ENCODE results near the gene RRP8. TPM values are rescaled to one million over a fixed set of nuclear protein-coding genes. Genes with fewer than 3 reads are reported as not detected.

Gene RRP8
- total RNA-seq, 6 donors from 2014 or later = 13.4 to 25.2 (median 22.1) TPM

DNA sequence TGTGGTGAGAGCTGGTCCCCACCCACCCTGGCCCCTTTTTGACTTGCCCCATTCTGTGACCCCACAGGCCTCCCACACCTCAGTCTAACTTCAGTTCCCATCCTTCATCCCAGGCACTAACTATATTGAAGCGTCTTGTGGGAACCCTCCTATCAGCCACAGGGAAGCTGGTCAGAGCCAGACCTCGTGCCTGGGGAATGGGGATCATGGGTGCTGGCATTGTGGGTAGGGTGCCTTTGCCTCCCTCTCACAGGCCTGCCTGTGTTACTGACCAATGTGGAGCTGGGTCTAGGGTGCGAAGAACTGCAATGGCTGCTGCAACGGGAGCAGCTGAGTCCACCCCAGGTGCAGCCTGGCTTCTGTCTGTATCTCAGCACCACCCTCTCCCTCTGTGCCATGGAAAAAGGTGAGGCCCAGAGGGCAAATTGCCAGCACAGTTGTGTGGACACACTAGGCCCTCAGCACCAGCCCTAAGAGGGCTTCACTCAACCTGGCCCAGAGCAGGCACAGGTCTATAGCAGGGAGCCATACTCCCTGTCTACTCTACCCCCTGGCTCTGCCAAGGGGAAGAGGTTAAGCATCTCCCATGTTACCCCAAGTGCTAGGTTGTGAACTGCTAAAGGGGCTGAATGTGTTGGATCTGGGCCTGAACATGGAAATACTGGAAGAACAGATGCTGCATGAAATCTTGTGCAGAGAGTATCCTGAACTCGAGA lies 37.3 kb downstream of the RRP8 start:
- 92 to 94% methylated on average over 2 to 5 of the region's 5 CpGs for WGBS, 2 donors
- H3K4me1 ChIP-seq = peaks cover 0 to 13% (median 3%) of the 10 kb centered on the region in 4 donors
- DNase-seq (no peak), ATAC-seq (ENCODE audit: low FRiP score in 2 of 2) (no peak)
- no peaks in the 10 kb centered on the region for H3K9me3 ChIP-seq
- no peak for TF ChIP-seq POLR2AphosphoS5 (IDR thresholded peaks at IDR 0.05)
- TF ChIP-seq EP300 (IDR thresholded peaks at IDR 0.05) = no peak
- TF ChIP-seq CTCF (IDR thresholded peaks at IDR 0.05) = no peak
- TF ChIP-seq POLR2A (IDR thresholded peaks at IDR 0.05) = no peak
- H3K4me3 ChIP-seq = no peak overlapping the region
- H3K27ac ChIP-seq = no peak overlapping the region
- no peaks in the 10 kb centered on the region for H3K27me3 ChIP-seq
- no peaks in the 10 kb centered on the region for H3K36me3 ChIP-seq

DNA sequence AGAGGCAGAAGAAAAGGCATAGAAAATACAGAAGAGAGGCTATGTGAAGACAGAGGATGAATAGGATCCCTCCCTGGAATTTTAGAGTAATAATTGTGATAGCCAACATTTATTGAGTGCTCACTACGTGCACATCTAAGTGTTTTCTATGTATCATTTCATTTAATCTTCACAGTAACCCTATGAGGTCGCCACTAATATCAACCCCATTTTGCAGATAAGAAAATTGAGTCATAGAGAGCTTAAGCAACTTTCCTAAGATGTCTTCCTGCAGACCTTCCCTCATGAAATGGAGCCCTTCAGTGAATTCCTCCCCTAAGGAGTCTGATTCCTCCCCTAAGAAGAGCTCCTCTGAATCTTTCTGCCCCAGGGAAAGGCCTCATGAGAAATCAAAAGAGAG lies 38.1 kb downstream of the RRP8 start:
- no peak for TF ChIP-seq POLR2A (IDR thresholded peaks at IDR 0.05)
- TF ChIP-seq EP300 (IDR thresholded peaks at IDR 0.05) = no peak
- no peak for TF ChIP-seq POLR2AphosphoS5 (IDR thresholded peaks at IDR 0.05)
- no peak for TF ChIP-seq CTCF (IDR thresholded peaks at IDR 0.05)
- ATAC-seq (ENCODE audit: low FRiP score in 2 of 2) (no peak), DNase-seq (no peak)
- 62 to 83% methylated on average over 2 of the region's 2 CpGs for WGBS, 2 donors
- Histone ChIP-seq H3K27ac (no peak overlapping the region), H3K36me3 (no peaks in the 10 kb centered on the region), H3K9me3 (no peaks in the 10 kb centered on the region), H3K4me1 (peaks cover 0 to 7% (median 3%) of the 10 kb centered on the region in 4 donors), H3K4me3 (no peak overlapping the region), H3K27me3 (no peaks in the 10 kb centered on the region)

GRCh38 chr11:6563667-6564066 lies 39.7 kb downstream of the RRP8 start:
- ATAC-seq (ENCODE audit: low FRiP score in 2 of 2) (no peak), DNase-seq (no peak)
- no peak for TF ChIP-seq EP300 (IDR thresholded peaks at IDR 0.05)
- no peak for TF ChIP-seq POLR2AphosphoS5 (IDR thresholded peaks at IDR 0.05)
- no peak for TF ChIP-seq POLR2A (IDR thresholded peaks at IDR 0.05)
- no peak for TF ChIP-seq CTCF (IDR thresholded peaks at IDR 0.05)
- Histone ChIP-seq H3K9me3 (no peaks in the 10 kb centered on the region), H3K27me3 (no peaks in the 10 kb centered on the region), H3K36me3 (no peaks in the 10 kb centered on the region), H3K4me1 (peaks cover 0 to 5% (median 2%) of the 10 kb centered on the region in 4 donors), H3K4me3 (no peak overlapping the region), H3K27ac (no peak overlapping the region)
- 78 to 86% methylated on average over 2 to 9 of the region's 10 CpGs for WGBS, 2 donors

DNA sequence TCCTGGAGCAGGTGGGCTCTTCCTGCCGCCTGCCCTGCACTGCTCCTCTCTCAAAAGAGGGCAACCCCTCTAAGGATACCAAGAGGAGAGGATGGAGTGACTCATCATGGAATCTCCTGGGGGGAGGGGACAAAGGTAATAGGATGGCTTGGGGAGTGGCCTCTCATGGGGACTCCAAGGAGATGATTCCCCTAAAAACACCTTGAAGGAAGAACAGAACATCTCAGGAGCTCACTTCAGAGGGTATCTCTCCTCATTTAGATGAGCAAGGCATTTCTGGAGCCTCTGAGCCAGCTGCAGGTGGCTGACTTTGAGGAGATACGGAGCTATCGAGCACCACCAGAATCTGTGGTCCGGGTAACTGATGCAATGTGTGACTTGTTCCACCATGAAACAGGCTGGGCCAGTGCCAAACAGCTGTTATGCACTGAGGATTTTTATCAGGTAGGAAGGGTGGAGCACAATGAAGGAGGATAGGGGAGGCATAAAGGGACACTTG lies 40.2 kb downstream of the RRP8 start:
- Histone ChIP-seq H3K27me3 (no peaks in the 10 kb centered on the region), H3K4me1 (no peaks in the 10 kb centered on the region), H3K36me3 (no peaks in the 10 kb centered on the region), H3K27ac (no peak overlapping the region), H3K9me3 (no peaks in the 10 kb centered on the region), H3K4me3 (no peak overlapping the region)
- ATAC-seq (ENCODE audit: low FRiP score in 2 of 2) = no peak
- TF ChIP-seq POLR2AphosphoS5 (IDR thresholded peaks at IDR 0.05) (no peak), POLR2A (IDR thresholded peaks at IDR 0.05) (no peak), EP300 (IDR thresholded peaks at IDR 0.05) (no peak), CTCF (IDR thresholded peaks at IDR 0.05) (no peak)
- no peak for DNase-seq
- 94% methylated on average over 4 of the region's 4 CpGs for WGBS, 2 donors

- DNase-seq (no peak), ATAC-seq (ENCODE audit: low FRiP score in 2 of 2) (no peak)
- Histone ChIP-seq H3K27me3 (no peaks in the 10 kb centered on the region), H3K27ac (no peak overlapping the region), H3K4me3 (no peak overlapping the region), H3K9me3 (no peaks in the 10 kb centered on the region), H3K4me1 (no peaks in the 10 kb centered on the region), H3K36me3 (no peaks in the 10 kb centered on the region)
- 93 to 95% methylated on average over 3 of the region's 3 CpGs for WGBS, 2 donors
- no peak for TF ChIP-seq POLR2A (IDR thresholded peaks at IDR 0.05)
- TF ChIP-seq POLR2AphosphoS5 (IDR thresholded peaks at IDR 0.05) = no peak
- TF ChIP-seq CTCF (IDR thresholded peaks at IDR 0.05) = no peak
- no peak for TF ChIP-seq EP300 (IDR thresholded peaks at IDR 0.05)
Measured at GRCh38 chr11:6561288-6561687, 42.1 kb downstream of the RRP8 start.

All from upper lobe of left lung (tissue), 6 donors.